Tibial artery (tissue), 4 donors: ENCODE results near the gene PTGIR.

Source experiments
- DNase-seq, 2 donors: peaks; one replicate each; pipeline ENCODE4 v3.0.0-alpha.2; 2019
- H3K27ac ChIP-seq, 2 donors: fragments of 200-600 bp; sonication (generic) in 1 of 2; 1 replicate in 1 of 2; 2 replicates in 1 of 2; pipeline ENCODE4 v1.5.1; 2018 to 2019; ENCODE audit warnings: mild to moderate bottlenecking in 1 of 2
- H3K27me3 ChIP-seq, 2 donors: fragments of 200-600 bp; sonication (generic) in 1 of 2; one replicate each; pipeline versions ENCODE4 v1.5.1 to v1.6.0; 2016 to 2019
- H3K36me3 ChIP-seq, 3 donors: fragments of 200-600 bp; sonication (generic) in 2 of 3; one replicate each; pipeline ENCODE4 v1.5.1; 2016 to 2019; ENCODE audit warnings: mild to moderate bottlenecking in 2 of 3
- H3K4me1 ChIP-seq, 4 donors: fragments of 200-600 bp; sonication (generic) in 2 of 4; 1 replicate in 3 of 4; 2 replicates in 1 of 4; pipeline ENCODE4 v1.5.1; 2016 to 2019
- H3K4me3 ChIP-seq, 2 donors: fragments of 200-600 bp; sonication (generic) in 1 of 2; 1 replicate in 1 of 2; 2 replicates in 1 of 2; pipeline ENCODE4 v1.5.1; 2018 to 2019; ENCODE audit warnings: mild to moderate bottlenecking in 2 of 2
- H3K9me3 ChIP-seq, 3 donors: fragments of 200-600 bp; sonication (generic) in 1 of 3; one replicate each; pipeline ENCODE4 v1.5.1; 2016 to 2019
- intact Hi-C: fragments of 100-400 bp; cut with DNase I; formaldehyde crosslinking; loops from one replicate; pipeline ENCODE4 v1.15.0; 2023; ENCODE audit warnings: low total_unique reads
- TF ChIP-seq, protein P1 (sequence below), 2 experiments: fragments of 200-600 bp in 1 of 2; fragments of 450-650 bp in 1 of 2; IDR thresholded peaks; one replicate each; pipeline ENCODE4 v1.5.1; 2017 to 2019; ENCODE audit warnings: antibody characterized with exemption in 2 of 2, mild to moderate bottlenecking in 1 of 2, moderate library complexity in 1 of 2

Gene PTGIR

DNA sequence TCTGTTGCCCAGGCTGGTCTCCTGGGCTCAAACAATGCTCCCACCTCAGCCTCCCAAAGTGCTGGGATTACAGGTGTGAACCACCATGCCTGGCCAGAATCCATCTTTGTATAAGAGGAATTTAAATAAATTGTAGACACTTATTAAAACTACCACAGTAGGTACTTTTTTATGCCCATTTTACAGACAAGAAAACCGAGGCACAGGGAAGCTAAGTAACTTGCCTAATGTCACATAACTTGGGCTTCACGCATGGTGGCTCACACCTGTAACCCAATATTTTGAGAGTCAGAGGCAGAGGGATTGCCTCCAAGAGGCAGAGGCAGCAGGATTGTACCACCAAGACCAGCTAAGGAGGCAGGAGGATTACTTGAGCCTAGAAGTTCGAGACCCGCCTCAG, 46.4 kb downstream of the PTGIR start:
- Histone ChIP-seq H3K4me1 (no peaks in the 10 kb centered on the region), H3K27ac (no peak overlapping the region), H3K4me3 (no peak overlapping the region), H3K36me3 (no peaks in the 10 kb centered on the region), H3K27me3 (no peaks in the 10 kb centered on the region), H3K9me3 (no peaks in the 10 kb centered on the region)
- TF ChIP-seq, protein P1, sequence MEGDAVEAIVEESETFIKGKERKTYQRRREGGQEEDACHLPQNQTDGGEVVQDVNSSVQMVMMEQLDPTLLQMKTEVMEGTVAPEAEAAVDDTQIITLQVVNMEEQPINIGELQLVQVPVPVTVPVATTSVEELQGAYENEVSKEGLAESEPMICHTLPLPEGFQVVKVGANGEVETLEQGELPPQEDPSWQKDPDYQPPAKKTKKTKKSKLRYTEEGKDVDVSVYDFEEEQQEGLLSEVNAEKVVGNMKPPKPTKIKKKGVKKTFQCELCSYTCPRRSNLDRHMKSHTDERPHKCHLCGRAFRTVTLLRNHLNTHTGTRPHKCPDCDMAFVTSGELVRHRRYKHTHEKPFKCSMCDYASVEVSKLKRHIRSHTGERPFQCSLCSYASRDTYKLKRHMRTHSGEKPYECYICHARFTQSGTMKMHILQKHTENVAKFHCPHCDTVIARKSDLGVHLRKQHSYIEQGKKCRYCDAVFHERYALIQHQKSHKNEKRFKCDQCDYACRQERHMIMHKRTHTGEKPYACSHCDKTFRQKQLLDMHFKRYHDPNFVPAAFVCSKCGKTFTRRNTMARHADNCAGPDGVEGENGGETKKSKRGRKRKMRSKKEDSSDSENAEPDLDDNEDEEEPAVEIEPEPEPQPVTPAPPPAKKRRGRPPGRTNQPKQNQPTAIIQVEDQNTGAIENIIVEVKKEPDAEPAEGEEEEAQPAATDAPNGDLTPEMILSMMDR (IDR thresholded peaks at IDR 0.05), result no peak
- DNase-seq, result no peak
- intact Hi-C loops, result no loop called here

- Histone ChIP-seq H3K27me3 (no peaks in the 10 kb centered on the region), H3K9me3 (no peaks in the 10 kb centered on the region), H3K36me3 (no peaks in the 10 kb centered on the region), H3K4me3 (no peak overlapping the region), H3K27ac (no peak overlapping the region), H3K4me1 (no peaks in the 10 kb centered on the region)
- DNase-seq, result no peak
- TF ChIP-seq, protein P1 (IDR thresholded peaks at IDR 0.05), result no peak
- intact Hi-C loops, result no loop called here
These were observed 50.4 kb downstream of the PTGIR start for GRCh38 chr19:46574533-46574932.

- no peaks in the 10 kb centered on the region for H3K27me3 ChIP-seq
- no peaks in the 10 kb centered on the region for H3K4me1 ChIP-seq
- intact Hi-C loops, result no loop called here
- no peaks in the 10 kb centered on the region for H3K9me3 ChIP-seq
- no peak overlapping the region for H3K4me3 ChIP-seq
- no peaks in the 10 kb centered on the region for H3K36me3 ChIP-seq
- TF ChIP-seq, protein P1 (IDR thresholded peaks at IDR 0.05), result no peak
- DNase-seq, result no peak
- H3K27ac ChIP-seq, result no peak overlapping the region
These were observed 51.0 kb downstream of the PTGIR start for GRCh38 chr19:46573679-46574498.

GRCh38 chr19:46571495-46571894, 53.4 kb downstream of the PTGIR start:
- intact Hi-C loops, result no loop called here
- no peaks in the 10 kb centered on the region for H3K27me3 ChIP-seq
- no peak overlapping the region for H3K27ac ChIP-seq
- no peaks in the 10 kb centered on the region for H3K4me1 ChIP-seq
- H3K9me3 ChIP-seq, result no peaks in the 10 kb centered on the region
- no peak overlapping the region for H3K4me3 ChIP-seq
- H3K36me3 ChIP-seq, result no peaks in the 10 kb centered on the region
- TF ChIP-seq, protein P1 (IDR thresholded peaks at IDR 0.05), result no peak
- DNase-seq, result no peak
